ENCODE data around the gene CAV3.

The CAV3 gene

GRCh38 chr3:8741581-8742261 is 8.1 kb downstream of the CAV3 start (continued):
- TF ChIP-seq ZNF398 (tag by site-specific recombination; IDR thresholded peaks at IDR 0.05) (peak; percentile 93), AEBP2 (tag by site-specific recombination; IDR thresholded peaks at IDR 0.05; ENCODE audit: borderline replicate concordance) (no peak), MEIS1 (CRISPR knock-in tag; IDR thresholded peaks at IDR 0.05; ENCODE audit: borderline replicate concordance) (no peak), ZBTB48 (tag by site-specific recombination; IDR thresholded peaks at IDR 0.05) (no peak), YY1 (tag by site-specific recombination; IDR thresholded peaks at IDR 0.05) (no peak), ZNF48 (tag by site-specific recombination; IDR thresholded peaks at IDR 0.05) (no peak), ZNF843 (tag by site-specific recombination; IDR thresholded peaks at IDR 0.05) (0 out of 2 replicates have a peak, but pooled peaks have one; percentile 18), ZNF639 (tag by site-specific recombination; IDR thresholded peaks at IDR 0.05) (no peak), ZIC2 (tag by site-specific recombination; IDR thresholded peaks at IDR 0.05) (peak; percentile 77), KLF8 (tag by site-specific recombination; IDR thresholded peaks at IDR 0.05) (peak; percentile 37), ZNF692 (tag by site-specific recombination; IDR thresholded peaks at IDR 0.05) (no peak), SP2 (tag by site-specific recombination; IDR thresholded peaks at IDR 0.05) (peak; percentile 37), PATZ1 (tag by site-specific recombination; IDR thresholded peaks at IDR 0.05) (peak; percentile 83), ZFP37 (tag by site-specific recombination; IDR thresholded peaks at IDR 0.05) (0 out of 2 replicates have a peak, but pooled peaks have one; percentile 23), KLF17 (tag by site-specific recombination; IDR thresholded peaks at IDR 0.05) (0 out of 2 replicates have a peak, but pooled peaks have one; percentile 31), ZSCAN23 (tag by site-specific recombination; IDR thresholded peaks at IDR 0.05) (no peak), ZEB2 (tag by site-specific recombination; IDR thresholded peaks at IDR 0.05) (peak; percentile 39; the same call in 1 of the 2 replicates), ZBTB17 (tag by site-specific recombination; IDR thresholded peaks at IDR 0.05) (0 out of 2 replicates have a peak, but pooled peaks have one; percentile 23), GFI1B (tag by site-specific recombination; IDR thresholded peaks at IDR 0.05) (no peak), ZNF169 (tag by site-specific recombination; IDR thresholded peaks at IDR 0.05) (no peak), ZNF10 (tag by site-specific recombination; IDR thresholded peaks at IDR 0.05) (no peak), REST (tag by site-specific recombination; IDR thresholded peaks at IDR 0.05) (peak; percentile 77), ZNF629 (tag by site-specific recombination; IDR thresholded peaks at IDR 0.05) (peak; percentile 37; the same call in 1 of the 2 replicates)
